NOMO-1 (cell line): Measurements from ENCODE around the gene PHTF2.
A peak's percentile ranks its signal among the peaks of the same experiment; 100 is the strongest.
"Not testable (repeated sequence)": the region's sequence is repeated elsewhere in the genome, so short reads cannot be mapped to it uniquely, and the experiment has no call there.

ENCODE experiments used
- DNase-seq, 2 experiments: peaks; one replicate each; lab custom pipeline; 2025; ENCODE audit not compliant: unreplicated experiment in 2 of 2; lab: John Stamatoyannopoulos, UW

The PHTF2 gene

GRCh38 chr7:77983973-77984372 lies 185.4 kb downstream of the PHTF2 start:
- no peak for DNase-seq

DNA sequence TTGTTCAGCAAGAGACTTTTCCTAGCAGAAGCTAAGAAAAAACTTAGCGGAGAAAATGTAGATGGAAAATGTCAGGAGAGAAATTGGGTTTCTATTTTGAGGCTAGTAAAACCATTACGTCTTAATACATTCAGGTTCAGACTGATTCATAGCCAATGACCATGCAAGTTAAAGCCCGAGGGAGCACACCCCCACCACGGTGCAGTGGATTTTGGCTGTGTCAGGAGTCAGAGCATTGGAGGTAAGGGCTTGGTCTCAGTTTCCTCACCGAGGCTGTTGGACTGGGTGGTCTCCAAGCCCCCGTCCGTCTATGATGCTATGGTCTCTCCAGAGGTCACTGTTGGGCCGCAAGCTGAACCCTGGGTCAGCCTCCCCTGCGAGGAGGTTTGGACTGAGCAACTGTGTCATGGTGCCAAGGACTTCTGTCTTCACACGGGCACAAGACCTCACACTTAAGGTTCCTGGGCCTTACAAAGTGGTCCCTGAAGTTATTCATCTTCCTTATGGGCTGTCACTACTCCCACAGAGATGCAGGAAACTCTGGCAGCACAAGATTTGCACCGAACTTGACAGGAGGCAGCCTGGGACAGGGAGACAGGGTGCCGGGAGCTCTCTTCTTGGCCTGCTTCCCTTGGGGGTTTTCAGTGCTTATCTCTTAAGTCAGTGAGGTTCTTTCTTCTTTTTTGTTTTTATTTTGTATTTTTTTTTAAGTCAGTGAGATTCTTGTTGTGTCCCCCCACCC lies 186.8 kb downstream of the PHTF2 start:
- DNase-seq = no peak

DNA sequence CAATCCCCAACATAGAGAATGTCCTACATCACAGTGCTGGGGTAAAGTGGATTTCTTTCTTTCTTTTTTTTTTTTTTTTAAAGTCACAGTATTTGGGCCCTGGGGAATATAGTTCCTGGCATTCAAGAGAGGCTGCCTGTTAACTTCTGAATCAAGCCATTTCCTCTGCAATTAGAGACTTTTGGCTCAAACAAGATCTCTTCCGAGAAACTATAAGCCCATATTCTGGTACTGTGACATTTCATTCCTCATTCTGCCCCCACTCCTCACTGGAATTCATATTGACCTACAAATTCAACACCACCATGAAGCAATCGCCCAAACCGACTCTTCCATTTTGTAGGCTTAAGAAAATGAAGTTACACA lies 187.4 kb downstream of the PHTF2 start:
- no peak for DNase-seq

DNA sequence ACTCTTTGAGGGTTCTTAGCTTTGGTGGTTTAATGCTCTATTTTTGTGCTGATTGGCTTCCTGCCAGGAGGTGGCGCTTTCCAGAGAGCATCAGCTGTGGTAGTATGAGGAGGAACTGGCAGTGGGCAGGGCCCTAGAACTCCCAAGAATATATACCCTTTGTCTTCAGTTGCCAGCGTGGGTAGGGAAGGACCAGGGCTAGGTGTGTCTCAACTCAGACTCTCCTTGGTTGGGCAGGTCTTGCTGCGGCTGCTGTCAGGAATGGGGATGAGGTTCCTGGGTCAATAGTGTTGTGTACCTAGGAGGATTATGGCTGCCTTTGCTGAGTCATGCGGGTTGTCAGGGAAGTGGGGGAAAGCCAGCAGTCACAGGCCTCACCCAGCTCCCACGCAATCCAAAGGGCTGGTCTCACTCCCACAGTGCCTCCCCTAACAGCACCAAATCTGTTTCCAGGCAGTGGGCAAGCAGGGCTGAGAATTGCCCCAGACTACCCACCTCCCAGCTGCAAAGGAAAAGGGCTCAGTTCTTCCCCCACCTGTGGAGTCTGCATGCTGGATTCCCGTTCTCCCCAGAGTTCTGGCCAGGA lies 191.5 kb downstream of the PHTF2 start:
- peak; percentile 28 to 54 for DNase-seq

DNA sequence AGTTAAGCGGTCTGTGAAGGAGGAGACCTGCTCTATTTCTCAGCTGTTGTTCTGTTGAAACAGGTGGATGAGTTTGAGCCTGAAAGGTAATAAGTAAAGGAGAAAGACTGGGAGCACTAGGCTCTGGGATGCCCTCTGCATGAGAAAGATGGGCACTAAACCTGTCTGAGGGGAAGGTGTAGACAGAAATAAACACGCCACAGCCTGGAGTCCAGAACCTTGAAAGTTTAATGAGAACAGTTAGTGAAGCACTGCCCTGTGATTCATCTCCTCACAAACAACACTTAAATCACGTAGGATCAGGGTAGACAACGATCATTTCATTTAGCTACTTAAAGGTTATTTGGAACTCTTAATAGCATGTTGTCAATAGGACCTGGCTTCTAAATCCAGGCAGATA lies 193.1 kb downstream of the PHTF2 start:
- no peak for DNase-seq

- no peak for DNase-seq
Observed at GRCh38 chr7:77993838-77994237, 195.3 kb downstream of the PHTF2 start.

DNA sequence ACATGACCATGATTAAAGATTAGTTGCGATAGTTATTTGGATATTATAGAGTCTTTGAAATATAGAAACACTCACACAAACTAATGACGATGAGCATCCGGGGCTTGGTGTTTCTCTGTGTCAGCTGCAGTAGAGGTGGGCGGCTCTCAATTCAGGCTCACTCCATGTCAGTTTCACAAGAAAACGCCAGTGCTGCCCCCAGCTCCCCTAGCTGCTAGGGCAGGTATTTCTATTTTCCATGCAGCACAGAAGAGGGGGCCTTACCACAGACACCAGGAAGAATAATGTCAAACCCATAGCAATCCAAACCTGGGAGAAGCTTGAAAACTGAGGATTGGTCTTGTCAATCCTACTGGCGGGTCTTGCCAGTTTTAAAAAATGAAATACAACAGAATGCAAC lies 197.1 kb downstream of the PHTF2 start:
- DNase-seq = no peak

DNA sequence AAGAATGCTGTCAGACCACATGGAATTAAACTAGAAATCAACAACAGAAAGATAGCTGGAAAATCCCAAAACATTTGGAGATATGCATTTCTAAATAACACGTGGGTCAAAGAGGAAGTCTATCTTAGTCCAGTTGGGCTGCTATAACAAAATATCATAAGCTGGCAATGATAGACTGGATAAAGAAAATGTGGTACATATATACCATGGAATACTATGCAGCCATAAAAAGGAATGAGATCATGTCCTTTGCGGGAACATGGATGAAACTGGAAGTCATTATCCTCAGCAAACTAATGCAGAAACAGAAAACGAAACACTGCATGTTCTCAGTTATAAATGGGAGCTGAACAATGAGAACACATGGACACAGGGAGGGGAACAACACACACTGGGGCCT lies 200.6 kb downstream of the PHTF2 start:
- not testable (repeated sequence) for DNase-seq

GRCh38 chr7:78002021-78002420 lies 203.4 kb downstream of the PHTF2 start:
- DNase-seq = no peak

GRCh38 chr7:78002715-78003114 lies 204.1 kb downstream of the PHTF2 start:
- DNase-seq = no peak

DNA sequence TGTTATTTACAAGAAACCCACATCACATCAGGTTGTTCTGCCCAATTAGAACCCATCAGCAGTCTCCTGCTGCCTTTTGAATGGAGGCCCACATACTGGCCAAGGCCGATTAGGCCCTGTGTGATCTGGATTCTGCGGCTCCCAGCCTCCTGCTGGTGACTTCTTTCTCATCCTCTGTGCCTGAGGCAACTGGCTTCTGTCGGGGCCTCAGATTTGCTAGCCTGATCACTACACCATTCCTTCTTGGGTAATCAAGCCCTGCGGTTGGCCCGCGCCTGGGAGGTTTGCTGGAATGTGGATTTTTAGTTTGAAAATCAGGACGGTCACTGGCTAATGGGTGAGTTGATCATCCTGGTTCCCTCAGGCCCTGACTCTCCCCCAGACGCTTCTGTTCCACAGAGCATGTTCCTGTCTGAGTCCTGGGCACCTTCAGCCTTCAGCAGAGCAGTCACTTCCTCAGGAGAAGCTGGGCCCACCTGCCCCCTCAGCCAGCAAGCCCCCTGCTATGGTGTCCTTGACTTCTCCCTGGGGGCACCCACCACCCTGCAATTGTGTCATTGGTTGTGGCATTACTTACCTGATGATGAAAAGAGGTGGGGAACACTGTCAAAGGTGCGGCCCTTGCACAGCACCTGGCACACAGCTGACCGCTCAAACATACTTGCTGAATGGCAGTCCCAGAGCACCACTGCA lies 207.6 kb downstream of the PHTF2 start:
- no peak for DNase-seq
